AG10803 (cell line): ENCODE data around the gene ANO8.
"Not testable (repeated sequence)": the region's sequence is repeated elsewhere in the genome, so short reads cannot be mapped to it uniquely, and the experiment has no call there.

Source experiments
- DNase-seq: peaks from one replicate; pipeline ENCODE4 v3.0.0; 2010; ENCODE audit warnings: low read depth
- H3K4me3 ChIP-seq: 2 replicates; pipeline ENCODE4 v1.5.1; 2011; ENCODE audit warnings: mild to moderate bottlenecking, low read length, control low read depth
- TF ChIP-seq, protein P1 (sequence below): conservative IDR thresholded peaks from 2 replicates; pipeline ENCODE4 v1.5.1; 2011; ENCODE audit warnings: mild to moderate bottlenecking, low read length, control low read depth, inconsistent platforms

The ANO8 gene

DNA sequence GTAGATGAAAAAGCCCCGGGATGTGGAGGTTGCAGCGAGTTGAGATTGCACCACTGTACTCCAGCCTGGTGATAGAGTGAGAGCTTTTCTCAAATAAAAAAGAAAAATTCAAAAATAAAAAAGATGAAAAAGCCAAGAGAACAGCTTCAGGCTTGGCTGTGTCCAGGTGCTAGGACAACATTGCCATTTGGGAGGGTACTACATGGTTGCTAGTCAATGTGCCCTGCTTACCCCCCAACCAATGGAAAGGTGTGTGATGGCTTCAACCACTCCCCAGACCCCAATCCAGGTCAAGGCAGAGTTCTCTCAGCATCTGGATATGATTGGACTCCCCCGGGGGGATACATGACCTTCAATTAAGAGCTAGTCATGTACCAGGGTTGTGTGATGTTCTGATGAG lies 55.2 kb downstream of the ANO8 start:
- TF ChIP-seq, protein P1, sequence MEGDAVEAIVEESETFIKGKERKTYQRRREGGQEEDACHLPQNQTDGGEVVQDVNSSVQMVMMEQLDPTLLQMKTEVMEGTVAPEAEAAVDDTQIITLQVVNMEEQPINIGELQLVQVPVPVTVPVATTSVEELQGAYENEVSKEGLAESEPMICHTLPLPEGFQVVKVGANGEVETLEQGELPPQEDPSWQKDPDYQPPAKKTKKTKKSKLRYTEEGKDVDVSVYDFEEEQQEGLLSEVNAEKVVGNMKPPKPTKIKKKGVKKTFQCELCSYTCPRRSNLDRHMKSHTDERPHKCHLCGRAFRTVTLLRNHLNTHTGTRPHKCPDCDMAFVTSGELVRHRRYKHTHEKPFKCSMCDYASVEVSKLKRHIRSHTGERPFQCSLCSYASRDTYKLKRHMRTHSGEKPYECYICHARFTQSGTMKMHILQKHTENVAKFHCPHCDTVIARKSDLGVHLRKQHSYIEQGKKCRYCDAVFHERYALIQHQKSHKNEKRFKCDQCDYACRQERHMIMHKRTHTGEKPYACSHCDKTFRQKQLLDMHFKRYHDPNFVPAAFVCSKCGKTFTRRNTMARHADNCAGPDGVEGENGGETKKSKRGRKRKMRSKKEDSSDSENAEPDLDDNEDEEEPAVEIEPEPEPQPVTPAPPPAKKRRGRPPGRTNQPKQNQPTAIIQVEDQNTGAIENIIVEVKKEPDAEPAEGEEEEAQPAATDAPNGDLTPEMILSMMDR, result no peak
- DNase-seq, result no peak
- H3K4me3 ChIP-seq, result no peak overlapping the region

DNA sequence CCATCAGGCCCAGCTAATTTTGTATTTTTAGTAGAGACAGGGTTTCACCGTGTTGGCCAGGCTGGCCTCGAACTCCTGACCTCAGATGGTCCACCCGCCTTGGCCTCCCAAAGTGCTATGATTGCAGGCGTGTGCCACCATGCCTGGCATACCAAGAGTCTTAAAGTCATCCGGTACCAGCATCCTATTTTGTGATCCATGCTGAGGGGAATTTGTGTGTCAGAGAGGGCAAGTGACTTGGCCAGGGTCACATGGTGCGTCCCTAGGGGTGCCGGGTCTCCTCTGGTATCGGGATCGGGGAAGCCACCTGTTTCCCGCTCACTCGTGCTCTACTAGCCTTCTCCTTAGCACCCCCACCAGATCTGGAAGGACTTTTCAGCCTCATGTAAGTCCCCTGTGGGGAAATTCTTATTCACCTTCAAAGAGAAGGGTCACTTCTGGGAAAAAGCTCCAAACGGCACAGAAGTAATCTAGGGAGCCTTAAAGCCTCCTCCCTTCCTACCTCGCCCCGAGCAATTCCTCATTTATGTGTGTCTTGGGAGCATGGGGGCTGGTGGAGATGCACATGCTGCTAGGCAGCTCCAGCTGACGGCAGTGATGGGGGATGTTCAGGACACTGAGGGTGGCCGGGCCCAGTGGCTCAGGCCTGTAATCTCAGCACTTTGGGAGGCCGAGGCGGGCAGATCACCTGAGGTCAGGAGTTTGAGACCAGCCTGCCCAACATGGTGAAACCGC lies 59.0 kb downstream of the ANO8 start:
- no peak overlapping the region for H3K4me3 ChIP-seq
- TF ChIP-seq, protein P1, result no peak
- DNase-seq, result no peak

DNA sequence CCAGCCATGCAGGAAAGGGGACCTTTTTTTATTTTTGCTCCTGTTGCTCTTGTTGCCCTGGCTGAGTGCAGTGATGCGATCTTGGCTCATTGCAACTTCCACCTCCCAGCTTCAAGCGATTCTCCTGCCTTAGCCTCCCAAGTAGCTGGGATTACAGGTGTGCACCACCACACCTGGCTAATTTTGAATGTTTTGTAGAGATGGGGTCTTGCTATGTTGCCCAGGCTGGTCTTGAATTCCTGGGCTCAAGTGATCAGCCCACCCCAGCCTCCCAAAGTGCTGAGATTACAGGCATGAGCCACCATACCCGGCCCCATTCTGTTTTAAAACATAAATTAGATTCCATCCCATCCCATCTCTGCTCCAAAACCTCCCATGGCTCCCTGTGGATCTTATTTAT lies 59.8 kb downstream of the ANO8 start:
- DNase-seq, H3K4me3 ChIP-seq: not testable (repeated sequence)
